ENCODE results near the gene DACH1. TPM values are rescaled to one million over a fixed set of nuclear protein-coding genes. Genes with fewer than 3 reads are reported as not detected.

DACH1 gene
- total RNA-seq, 2 donors from 2014 or later, result 0.39 to 1.6 TPM

- no peak for DNase-seq (ENCODE audit: low spot score)
- TF ChIP-seq CTCF (IDR thresholded peaks at IDR 0.05), result no peak
- no peak overlapping the region for H3K4me3 ChIP-seq
Observed at GRCh38 chr13:71587193-71587592, 279.8 kb downstream of the DACH1 start.

GRCh38 chr13:71583581-71583980 lies 283.4 kb downstream of the DACH1 start:
- Histone ChIP-seq H3K36me3 (no peaks in the 10 kb centered on the region), H3K4me1 (no peaks in the 10 kb centered on the region), H3K9me3 (no peaks in the 10 kb centered on the region), H3K27ac (no peak overlapping the region), H3K27me3 (no peaks in the 10 kb centered on the region), H3K4me3 (no peak overlapping the region)
- no peak for TF ChIP-seq CTCF (IDR thresholded peaks at IDR 0.05)
- no peak for DNase-seq (ENCODE audit: low spot score)

More at GRCh38 chr13:71587193-71587592, 279.8 kb downstream of the DACH1 start:
- Histone ChIP-seq H3K4me1 (no peaks in the 10 kb centered on the region), H3K27ac (no peak overlapping the region), H3K27me3 (no peaks in the 10 kb centered on the region), H3K36me3 (no peaks in the 10 kb centered on the region), H3K9me3 (no peaks in the 10 kb centered on the region)

- H3K4me3 ChIP-seq, result no peak overlapping the region
- H3K36me3 ChIP-seq, result no peaks in the 10 kb centered on the region
- TF ChIP-seq CTCF (IDR thresholded peaks at IDR 0.05), result no peak
- no peak overlapping the region for H3K27ac ChIP-seq
- H3K9me3 ChIP-seq, result no peaks in the 10 kb centered on the region
- no peaks in the 10 kb centered on the region for H3K27me3 ChIP-seq
- H3K4me1 ChIP-seq, result no peaks in the 10 kb centered on the region
- DNase-seq (ENCODE audit: low spot score), result no peak
Observed at GRCh38 chr13:71580614-71581013, 286.4 kb downstream of the DACH1 start.

GRCh38 chr13:71578048-71578447 lies 289.0 kb downstream of the DACH1 start:
- no peaks in the 10 kb centered on the region for H3K9me3 ChIP-seq
- no peaks in the 10 kb centered on the region for H3K36me3 ChIP-seq
- H3K4me3 ChIP-seq, result no peak overlapping the region
- no peak for TF ChIP-seq CTCF (IDR thresholded peaks at IDR 0.05)
- no peaks in the 10 kb centered on the region for H3K4me1 ChIP-seq
- DNase-seq (ENCODE audit: low spot score), result no peak
- no peaks in the 10 kb centered on the region for H3K27me3 ChIP-seq
- H3K27ac ChIP-seq, result no peak overlapping the region

GRCh38 chr13:71577127-71577526 lies 289.9 kb downstream of the DACH1 start:
- H3K4me3 ChIP-seq, result no peak overlapping the region
- H3K4me1 ChIP-seq, result no peaks in the 10 kb centered on the region
- no peak overlapping the region for H3K27ac ChIP-seq
- TF ChIP-seq CTCF (IDR thresholded peaks at IDR 0.05), result no peak
- DNase-seq (ENCODE audit: low spot score), result no peak
- H3K9me3 ChIP-seq, result no peaks in the 10 kb centered on the region
- no peaks in the 10 kb centered on the region for H3K27me3 ChIP-seq
- no peaks in the 10 kb centered on the region for H3K36me3 ChIP-seq

GRCh38 chr13:71576571-71576970 lies 290.4 kb downstream of the DACH1 start:
- Histone ChIP-seq H3K4me3 (no peak overlapping the region), H3K27me3 (no peaks in the 10 kb centered on the region), H3K9me3 (no peaks in the 10 kb centered on the region), H3K4me1 (no peaks in the 10 kb centered on the region), H3K27ac (no peak overlapping the region), H3K36me3 (no peaks in the 10 kb centered on the region)
- no peak for TF ChIP-seq CTCF (IDR thresholded peaks at IDR 0.05)
- no peak for DNase-seq (ENCODE audit: low spot score)
